ENCODE results near the gene COL27A1.

COL27A1 gene

GRCh38 chr9:114212826-114213225 lies 57.5 kb downstream of the COL27A1 start:
- H3K27me3 ChIP-seq (ENCODE audit: insufficient read depth, poor library complexity, severe bottlenecking), result no peaks in the 10 kb centered on the region
- H3K4me3 ChIP-seq (replicated peaks; ENCODE audit: insufficient read depth, low read length), result no peak overlapping the region
- DNase-seq (ENCODE audit: low read depth in 1 of 2, low spot score in 1 of 2), result no peak
- no peak overlapping the region for H3K27ac ChIP-seq (replicated peaks)
- TF ChIP-seq REST (IDR thresholded peaks at IDR 0.05; ENCODE audit: insufficient replicate concordance, low read depth), result no peak
- TF ChIP-seq SPI1 (IDR thresholded peaks at IDR 0.05; ENCODE audit: borderline replicate concordance, low read depth), result no peak

GRCh38 chr9:114213566-114213965 lies 58.2 kb downstream of the COL27A1 start:
- no peak for DNase-seq (ENCODE audit: low read depth in 1 of 2, low spot score in 1 of 2)
- H3K27ac ChIP-seq (replicated peaks), result no peak overlapping the region
- no peaks in the 10 kb centered on the region for H3K27me3 ChIP-seq (ENCODE audit: insufficient read depth, poor library complexity, severe bottlenecking)
- TF ChIP-seq REST (IDR thresholded peaks at IDR 0.05; ENCODE audit: insufficient replicate concordance, low read depth), result no peak
- no peak for TF ChIP-seq POLR2AphosphoS5 (IDR thresholded peaks at IDR 0.05; ENCODE audit: low read depth)
- no peak overlapping the region for H3K4me3 ChIP-seq (replicated peaks; ENCODE audit: insufficient read depth, low read length)

DNA sequence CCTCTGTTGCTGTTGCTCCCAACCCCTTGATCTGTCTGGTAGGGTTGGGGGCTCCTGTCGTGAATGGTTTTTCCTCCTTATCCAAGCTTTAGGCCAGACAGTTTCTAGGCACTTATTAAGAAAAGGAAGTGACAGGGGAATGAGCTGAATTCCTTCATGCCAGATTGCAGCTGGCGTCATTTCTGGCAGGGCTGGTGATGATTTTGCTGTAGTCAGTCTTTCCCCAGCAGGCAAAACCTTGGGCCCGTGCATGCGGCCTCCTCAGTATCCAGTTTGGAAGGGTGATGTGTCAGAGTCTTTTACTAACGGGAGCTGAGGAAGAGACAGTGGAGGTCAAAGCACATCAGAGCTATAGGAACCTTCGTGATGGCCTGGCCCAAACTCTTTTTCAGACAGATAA lies 58.8 kb downstream of the COL27A1 start:
- no peak for DNase-seq (ENCODE audit: low read depth in 1 of 2, low spot score in 1 of 2)
- no peak overlapping the region for H3K4me3 ChIP-seq (replicated peaks; ENCODE audit: insufficient read depth, low read length)
- no peaks in the 10 kb centered on the region for H3K27me3 ChIP-seq (ENCODE audit: insufficient read depth, poor library complexity, severe bottlenecking)
- no peak for TF ChIP-seq SPI1 (IDR thresholded peaks at IDR 0.05; ENCODE audit: borderline replicate concordance, low read depth)
- no peak for TF ChIP-seq CTCF (IDR thresholded peaks at IDR 0.05; ENCODE audit: insufficient read depth, low read length)
- TF ChIP-seq POLR2AphosphoS5 (IDR thresholded peaks at IDR 0.05; ENCODE audit: low read depth), result no peak
- no peak for TF ChIP-seq GABPA (IDR thresholded peaks at IDR 0.05; ENCODE audit: low read depth)
- TF ChIP-seq REST (IDR thresholded peaks at IDR 0.05; ENCODE audit: insufficient replicate concordance, low read depth), result no peak
- no peak overlapping the region for H3K27ac ChIP-seq (replicated peaks)

DNA sequence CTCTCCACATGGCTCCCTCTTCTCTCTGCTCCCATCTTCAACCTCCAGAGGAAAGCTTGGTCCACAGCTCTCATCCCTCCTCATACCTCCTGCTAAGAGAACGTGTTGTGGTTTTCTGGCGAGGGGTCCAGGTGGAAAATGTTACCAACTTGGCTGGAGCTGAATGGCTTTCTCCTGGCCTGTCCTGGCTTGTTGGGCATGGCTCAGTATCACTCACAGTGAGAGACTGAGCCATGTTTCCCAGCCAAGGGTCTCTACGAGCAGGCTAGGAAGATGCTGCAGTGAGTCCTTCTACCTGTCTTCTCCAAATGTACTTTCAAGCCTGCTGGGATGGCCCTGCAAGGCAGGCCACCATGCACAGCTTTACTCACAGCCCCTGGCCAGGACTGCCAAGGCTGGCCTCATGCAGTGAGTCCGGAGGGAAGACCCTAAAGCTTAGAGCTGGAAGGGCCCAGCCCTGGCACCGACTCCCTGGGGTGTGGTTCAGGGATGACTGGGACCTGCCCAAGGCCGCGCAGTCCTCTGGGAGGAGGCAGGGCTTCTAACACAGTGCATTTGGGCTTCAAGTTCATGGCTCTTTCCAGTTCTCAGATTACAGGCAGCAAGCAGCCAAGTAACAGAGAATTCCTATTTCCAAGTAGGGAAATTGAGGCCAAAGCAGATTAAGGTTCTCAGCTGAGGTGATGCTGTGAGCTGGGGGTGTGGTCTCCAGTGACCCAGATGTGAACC lies 59.5 kb downstream of the COL27A1 start:
- no peak for DNase-seq (ENCODE audit: low read depth in 1 of 2, low spot score in 1 of 2)
- no peak for TF ChIP-seq CTCF (IDR thresholded peaks at IDR 0.05; ENCODE audit: insufficient read depth, low read length)
- no peak for TF ChIP-seq POLR2AphosphoS5 (IDR thresholded peaks at IDR 0.05; ENCODE audit: low read depth)
- no peak for TF ChIP-seq GABPA (IDR thresholded peaks at IDR 0.05; ENCODE audit: low read depth)
- TF ChIP-seq REST (IDR thresholded peaks at IDR 0.05; ENCODE audit: insufficient replicate concordance, low read depth), result no peak
- TF ChIP-seq SPI1 (IDR thresholded peaks at IDR 0.05; ENCODE audit: borderline replicate concordance, low read depth), result no peak

More for the DNA sequence above, 59.5 kb downstream of the COL27A1 start:
- H3K27me3 ChIP-seq (ENCODE audit: insufficient read depth, poor library complexity, severe bottlenecking), result no peaks in the 10 kb centered on the region
- no peak overlapping the region for H3K4me3 ChIP-seq (replicated peaks; ENCODE audit: insufficient read depth, low read length)
- H3K27ac ChIP-seq (replicated peaks), result no peak overlapping the region
